ENCODE measurements around the gene NSMF.

Gene NSMF

DNA sequence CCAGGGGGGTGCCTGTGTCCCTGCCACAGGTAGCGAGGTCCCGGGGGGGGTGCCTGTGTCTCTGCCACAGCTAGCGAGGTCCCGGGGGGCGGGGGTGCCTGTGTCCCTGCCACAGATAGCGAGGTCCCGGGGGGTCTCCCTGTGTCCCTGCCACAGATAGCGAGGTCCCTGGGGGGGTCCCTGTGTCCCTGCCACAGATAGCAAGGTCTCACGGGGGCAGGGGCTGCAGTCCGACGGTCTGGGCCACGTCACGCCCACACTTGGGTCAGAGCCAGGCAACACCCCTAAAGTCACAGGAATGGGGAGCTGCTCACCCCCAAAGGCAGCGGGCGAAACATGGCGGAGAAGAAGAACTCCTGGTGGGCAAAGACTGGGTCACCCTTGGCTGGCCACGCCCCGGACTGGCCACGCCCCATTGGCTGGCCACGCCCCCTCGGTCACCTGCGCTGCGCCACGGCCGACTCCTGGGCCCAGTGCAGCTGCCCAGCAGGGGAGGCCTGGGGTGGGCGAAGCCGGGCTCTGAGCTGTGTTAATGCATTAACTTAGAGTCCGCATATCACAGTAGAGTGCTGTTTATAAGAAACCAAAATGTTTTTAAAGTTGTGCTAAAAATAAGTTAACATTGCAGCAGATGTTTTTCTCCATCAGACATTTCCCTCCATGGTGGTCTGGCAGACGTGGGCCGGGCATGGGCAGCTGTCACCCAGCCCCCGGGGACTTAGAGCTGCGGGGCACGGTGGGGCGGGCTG lies 29.0 kb downstream of the NSMF start:
- no peak for DNase-seq (ENCODE audit: low read depth)

DNA sequence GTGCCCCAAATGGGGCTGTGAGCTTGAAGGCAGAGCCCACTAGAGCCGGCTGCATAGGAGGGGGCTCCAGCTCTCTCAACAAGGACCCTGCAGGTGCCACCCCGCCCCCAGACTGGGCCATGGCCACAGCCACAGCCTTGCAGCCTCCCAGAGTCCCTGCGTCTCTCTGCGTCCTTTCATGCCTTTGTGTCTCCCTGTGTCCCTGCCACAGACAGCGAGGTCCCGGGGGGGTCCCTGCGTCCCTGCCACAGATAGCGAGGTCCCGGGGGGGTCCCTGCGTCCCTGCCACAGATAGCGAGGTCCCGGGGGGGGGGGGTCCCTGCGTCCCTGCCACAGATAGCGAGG lies 29.6 kb downstream of the NSMF start:
- DNase-seq (ENCODE audit: low read depth), result no peak

DNA sequence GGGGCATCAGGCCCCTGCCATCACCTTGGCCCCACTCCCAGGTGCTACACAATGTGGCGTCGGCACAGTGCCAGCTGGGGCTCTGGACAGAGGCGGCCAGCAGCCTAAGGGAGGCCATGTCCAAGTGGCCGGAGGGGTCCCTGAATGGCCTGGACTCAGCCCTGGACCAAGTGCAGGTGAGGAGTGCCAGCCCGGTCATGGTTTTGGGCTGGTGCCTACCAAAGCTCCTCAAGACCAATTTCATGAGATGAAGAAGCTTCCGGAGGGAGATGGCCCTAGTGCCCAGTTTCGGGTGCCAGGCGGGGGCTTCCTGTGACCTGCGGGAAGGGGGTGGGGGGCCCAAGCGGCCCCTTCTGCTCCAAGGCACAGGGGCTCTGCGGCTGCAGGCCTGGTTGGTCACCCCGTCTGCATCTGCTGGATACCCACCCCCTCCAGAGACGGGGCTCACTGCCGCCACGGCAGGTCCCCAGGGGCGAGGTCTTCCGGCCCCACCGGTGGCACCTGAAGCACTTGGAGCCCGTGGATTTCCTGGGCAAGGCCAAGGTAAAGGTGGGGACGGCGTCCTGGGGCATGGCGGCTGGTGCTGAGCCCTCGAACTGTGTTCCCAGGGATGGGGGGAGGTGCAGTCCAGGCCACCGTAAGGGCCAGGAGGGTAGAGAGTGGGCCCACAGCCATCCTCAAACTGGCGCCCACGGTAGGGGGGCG lies 30.1 kb downstream of the NSMF start:
- no peak for DNase-seq (ENCODE audit: low read depth)

DNA sequence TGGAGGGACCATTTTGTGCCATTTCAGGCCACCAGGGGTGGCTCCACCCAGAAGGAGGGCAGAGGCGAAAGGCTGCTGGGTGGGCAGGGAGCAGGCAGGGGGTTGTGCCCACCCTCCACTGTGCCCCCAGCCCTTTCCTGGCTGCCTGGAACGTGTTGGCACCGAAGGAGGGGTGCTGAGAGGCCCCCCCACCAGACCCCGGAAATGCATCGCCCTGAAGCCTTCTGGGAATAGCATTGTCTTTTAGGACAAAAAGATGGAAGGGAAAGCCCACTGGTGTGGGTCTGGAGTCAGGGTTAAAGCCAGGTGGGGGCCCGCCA lies 30.9 kb downstream of the NSMF start:
- DNase-seq (ENCODE audit: low read depth), result no peak

DNA sequence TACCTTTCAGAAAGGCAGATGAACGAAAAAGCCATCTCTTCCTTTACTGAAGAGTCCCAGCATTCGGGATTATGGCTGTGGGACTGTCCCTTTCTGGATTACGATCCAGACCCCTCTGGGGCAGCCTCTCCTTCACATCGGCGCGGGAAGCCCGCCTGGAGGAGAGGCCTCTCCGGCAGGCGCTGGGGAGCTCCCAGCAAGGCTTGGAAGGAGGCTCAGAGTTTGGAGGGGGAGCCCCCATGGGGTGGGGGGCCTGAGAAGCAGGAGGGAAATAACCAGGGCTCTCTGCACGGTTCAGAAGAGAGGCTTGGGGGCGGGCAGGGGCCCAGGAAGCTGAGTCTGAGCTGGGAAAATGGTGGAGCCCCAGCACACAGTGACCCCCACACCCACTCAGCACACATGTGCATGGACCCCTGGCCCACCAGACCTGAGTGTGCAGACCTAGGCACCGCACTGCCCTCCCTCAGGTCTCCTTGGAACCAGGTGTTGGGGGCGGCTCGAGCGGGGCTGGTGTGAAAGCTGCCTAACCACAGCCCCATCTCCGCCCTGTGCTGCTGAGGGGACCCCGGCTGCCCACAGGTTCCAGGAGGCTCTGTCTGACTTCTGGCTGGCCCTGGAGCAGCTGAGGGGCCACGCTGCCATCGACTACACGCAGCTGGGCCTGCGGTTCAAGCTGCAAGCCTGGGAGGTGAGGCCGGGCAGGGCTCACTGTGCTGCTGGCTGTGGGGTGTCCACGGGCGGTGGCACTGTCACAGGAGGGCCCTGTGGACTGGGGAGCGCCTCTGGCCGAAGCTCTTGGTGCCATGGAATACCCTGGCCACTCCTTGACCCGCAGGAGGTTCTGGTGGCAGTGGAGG lies 31.5 kb downstream of the NSMF start:
- no peak for DNase-seq (ENCODE audit: low read depth)

DNA sequence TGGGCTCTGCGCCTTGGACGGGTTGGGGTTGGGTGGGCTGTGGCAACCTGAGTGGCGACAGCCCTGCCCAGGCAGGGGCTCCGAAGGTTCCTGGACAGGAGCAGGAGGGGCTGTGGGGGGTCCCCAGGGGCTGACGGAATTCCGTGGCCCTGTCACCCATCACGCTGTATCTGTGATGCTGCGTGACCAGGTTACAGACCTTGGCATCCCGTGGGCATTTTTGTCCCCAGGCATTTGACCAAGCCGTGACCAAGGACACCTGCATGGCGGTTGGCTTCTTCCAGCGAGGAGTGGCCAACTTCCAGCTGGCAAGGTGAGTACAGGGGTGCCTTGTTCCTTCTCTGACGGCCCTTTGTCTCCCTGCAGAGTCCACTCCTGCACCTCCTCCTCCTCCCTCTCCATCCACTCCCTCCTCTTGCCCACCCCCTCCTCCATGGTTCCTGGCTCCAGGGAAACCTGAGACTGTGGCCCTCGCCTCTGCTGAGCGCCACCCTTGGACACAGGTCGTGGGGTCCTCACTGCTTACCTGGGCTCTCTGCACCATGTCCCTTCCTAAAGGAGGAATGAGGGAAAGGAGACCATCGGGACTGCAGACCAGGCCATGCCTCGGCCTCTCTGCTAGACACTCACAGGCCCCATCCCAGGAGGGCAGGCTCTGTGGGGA lies 33.0 kb downstream of the NSMF start:
- no peak for DNase-seq (ENCODE audit: low read depth)

DNA sequence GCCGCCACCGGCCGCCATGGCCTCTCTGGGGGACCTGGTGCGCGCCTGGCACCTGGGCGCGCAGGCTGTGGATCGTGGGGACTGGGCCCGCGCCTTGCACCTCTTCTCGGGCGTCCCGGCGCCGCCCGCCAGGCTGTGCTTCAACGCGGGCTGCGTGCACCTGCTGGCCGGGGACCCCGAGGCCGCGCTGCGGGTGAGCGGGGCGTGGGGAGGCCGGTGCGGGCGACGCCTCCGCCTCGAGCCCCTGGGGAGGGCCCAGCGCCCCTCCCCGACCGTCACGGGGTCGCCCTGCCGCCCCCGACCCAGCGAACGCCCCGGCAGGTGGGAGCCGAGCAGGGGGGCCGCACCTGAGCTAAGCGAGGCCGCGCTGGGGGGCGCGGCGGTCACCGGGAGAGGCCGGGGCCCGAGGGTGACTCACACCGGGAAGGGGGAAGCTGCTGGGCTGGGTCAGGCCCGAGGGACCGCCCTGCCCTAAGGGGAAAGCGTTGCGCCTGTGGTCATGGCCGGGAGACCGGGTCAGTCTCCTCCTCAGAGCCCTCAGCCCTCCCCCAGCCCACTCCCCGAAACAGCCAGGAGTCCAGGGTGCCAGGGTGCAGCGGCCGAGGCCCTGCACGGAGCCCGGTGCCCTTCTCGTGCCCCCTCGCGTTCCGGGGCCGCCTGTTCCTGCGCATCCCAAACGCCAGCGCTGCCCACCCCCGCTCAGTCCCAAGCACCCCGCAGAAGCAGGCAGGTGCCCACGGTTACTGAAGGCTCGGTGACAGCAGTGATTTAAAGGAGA lies 35.4 kb downstream of the NSMF start:
- no peak for DNase-seq (ENCODE audit: low read depth)

DNA sequence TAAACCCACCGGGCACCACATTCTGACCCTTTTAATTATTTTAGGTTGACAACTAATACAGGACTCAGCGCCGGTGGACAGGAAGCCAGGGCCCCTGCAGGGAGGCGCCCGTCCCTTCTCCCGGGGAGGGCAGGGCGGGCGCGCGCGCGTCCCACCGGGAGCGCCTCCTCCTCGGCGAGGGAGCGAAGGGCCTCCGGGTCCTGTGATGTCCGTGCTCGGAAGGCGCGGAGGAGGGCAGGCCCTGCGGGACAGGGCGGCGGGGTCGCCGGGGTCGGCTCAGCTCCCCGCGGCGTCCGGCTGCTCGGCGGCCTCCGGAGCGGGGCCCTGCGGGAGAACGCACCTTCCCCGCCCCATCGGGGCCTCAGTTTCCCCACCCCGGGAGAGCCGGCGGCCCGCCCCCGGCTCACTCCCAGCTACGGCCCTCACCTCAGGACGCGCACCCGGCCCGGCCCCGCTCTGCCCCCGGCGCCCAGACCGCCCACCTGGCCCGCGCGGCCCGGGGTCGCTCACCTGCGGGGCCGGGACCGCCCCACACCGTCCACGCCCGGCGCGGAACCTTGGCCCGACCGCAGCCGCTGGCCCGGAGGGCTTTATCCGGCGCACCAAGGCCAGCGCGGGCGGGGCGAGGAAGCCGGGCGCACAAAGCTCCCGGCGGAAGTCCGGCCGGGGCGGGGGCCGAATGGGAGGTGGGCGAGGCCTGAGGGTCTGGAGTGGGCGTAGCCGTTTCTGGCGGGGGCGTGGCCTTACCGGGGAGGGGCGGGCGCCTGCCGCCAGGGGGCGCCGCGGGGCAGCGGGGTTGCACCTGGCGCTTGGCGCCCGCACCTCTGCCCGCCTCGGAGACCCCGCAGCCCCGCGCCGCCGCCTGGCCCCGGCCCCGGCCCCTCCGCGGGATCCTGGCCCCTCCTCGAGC lies 36.3 kb downstream of the NSMF start, which contains the start of the genes EXD3 and NOXA1:
EXD3 (minus strand) TSS at position 559 of the 910 bp plus-strand sequence. CDS start 27,805 bp downstream, outside the sequence.
NOXA1 (plus strand) TSS at position 790 of the 910 bp plus-strand sequence. CDS start 137 bp downstream, outside the sequence.
- no peak for DNase-seq (ENCODE audit: low read depth)

DNA sequence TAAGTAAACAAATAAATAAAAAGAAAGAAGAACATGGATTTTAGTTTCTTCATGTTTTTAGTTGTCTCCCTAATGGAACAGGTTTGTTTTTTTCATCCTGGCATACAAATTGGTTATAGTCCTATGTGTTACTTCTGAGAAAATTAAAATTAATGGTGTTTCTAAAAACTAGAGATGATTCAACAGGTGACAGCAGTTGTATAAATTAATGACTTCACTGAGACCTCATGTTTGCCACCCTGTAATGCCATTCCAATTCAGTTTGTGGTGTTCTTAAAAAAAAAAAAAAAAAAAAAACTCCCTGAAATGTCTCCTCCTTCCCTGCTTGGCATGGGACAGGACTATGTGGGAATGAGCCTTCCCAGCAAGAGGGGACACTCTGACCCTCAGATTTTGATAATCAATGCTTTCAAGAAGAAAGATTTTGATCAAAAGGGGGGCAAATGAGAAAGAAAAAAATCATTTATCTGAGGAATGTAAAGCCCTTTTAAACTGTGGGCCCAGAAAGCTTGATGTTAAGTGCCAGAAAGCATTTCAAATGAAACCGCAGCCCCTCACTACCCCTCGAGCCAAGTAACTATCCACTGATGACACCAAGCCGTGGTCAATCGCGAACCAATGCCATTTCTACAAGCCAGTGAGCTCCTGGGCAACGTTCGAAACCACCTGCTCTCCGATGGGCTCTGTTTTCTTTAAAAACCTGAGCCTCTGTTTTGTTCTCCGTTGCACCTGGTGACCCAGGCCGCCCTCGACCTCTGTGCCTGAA lies 37.1 kb downstream of the NSMF start:
- no peak for DNase-seq (ENCODE audit: low read depth)

DNA sequence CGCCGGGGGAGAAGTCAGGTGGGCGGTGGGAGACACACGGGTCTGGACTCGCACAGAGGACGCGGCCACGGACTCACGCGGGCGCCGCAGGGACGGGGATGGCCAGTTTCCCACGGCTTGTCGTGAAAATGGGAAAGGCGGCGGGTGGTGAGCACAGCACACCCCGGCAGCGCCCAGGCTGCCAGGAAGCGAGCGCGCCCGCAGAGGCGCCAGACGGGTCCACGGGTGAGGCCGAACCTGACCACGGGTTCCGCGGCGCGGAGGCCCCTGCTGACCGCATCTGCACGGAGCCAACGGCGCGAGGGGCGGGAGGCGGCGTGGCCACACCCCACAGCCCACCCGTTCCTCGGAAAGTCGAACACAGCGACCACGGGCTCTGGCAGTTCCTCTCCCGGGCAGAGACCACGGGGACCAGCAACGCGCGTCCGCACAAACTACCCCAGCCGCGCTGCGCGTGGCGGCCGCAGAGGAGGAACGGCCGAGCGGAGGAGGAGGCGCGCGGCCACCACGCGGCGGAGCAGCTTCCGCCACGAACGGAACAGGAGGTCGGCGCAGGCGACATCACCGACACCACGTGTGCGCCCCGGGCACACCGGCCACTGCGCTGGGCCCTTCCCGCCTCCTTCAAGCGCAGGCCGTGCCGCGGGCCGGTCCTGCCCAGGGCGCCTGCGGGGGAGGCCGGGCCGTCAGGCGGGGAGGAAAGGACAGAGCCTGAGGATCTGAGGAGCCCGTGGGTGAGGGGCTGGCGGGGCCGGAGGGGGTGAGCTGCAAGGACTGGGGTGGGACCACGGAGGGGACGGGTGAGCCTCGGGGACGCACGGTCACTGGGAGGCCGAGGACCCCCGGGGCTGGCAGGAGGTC lies 41.7 kb downstream of the NSMF start:
- no peak for DNase-seq (ENCODE audit: low read depth)

DNA sequence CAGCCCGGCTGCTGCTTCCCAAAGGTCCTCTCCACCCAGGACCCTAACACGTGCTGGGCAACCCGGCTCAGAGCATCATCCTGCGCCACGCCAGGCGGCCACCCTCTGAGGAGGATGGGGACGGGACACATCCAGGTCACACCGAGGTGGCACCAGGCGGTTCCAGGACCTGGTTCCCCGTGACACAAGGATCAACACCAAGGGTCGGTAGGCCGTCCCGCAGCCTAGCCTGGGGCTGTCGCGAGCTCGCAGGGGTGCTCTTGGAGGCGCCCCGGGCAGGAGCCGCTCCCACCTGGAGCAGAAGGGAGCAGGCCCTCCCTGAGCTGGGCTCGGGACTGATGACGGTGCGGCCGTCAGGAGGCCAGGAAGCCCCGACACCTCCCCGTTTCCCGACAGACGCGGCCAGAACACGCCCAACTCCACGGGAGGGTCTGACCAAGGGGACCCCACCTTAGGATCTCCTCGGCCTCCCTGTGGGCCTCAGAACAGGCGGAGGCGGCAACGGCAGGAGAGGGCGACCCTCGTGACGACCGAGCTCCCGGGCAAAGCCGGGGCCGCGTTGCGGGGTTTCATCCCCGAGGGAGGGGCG lies 42.5 kb downstream of the NSMF start:
- no peak for DNase-seq (ENCODE audit: low read depth)

DNA sequence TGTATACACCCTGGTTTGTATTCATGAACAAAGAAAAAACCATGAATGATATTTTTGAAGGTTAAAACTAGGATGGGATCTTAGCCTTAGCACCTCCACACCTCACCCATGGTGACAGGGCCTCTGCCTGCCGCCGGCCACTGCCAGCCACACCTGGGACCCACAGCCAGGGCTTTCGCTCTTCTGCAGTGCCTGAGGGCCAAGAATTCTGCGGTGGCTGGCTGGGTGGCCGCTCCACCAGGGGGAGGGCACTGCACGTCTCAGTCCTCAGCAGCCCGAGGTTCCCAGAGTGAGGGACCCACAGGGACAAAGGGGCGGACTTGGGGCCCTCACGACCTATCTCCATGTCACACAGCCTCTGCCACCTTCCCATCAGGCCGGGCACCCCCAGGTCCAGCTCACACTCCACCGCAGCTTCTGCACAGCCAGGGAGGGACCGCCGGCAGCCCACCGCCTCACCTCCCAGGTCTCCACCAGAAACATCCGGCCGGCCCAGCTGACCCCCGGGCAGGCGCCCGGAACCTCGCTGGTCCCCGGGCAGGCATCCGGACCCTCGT lies 43.0 kb downstream of the NSMF start:
- DNase-seq (ENCODE audit: low read depth), result no peak

DNA sequence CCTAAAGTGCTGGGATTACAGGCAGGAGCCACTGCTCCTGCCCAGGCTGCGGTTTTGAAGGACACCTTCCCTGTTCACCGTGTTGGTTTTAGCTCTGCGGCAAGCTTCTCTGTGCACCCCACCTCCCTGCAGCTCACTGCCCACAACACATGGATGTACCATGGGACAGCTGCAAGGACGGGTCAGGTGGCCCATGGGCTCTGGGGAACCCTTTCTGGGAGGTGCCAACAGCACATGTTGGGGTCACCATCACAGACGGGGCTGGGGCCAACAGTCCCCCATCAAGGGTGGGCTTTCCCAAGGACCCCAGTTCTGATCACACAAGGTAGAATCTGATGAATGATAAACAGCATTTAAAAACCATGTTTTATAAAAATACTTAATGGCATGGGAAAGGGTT lies 43.7 kb downstream of the NSMF start:
- no peak for DNase-seq (ENCODE audit: low read depth)

DNA sequence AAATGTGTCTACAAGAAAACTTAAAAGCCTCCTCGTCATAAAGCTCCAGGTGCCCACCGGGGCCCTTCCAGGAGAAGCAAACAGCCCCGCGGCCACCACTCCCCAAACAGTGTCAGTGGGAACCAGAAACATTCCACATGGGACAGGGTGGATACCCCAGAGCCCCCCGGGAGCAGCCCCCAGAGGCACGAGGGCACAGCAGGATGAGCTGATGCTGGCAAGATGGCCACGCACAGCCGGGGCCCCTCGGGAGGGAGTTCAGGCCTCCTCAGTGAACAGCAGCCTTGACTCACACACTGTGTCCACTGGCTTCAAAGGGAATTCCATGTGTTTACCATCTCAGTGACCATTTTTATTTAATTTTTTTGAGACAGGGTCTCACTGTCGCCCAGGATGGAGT lies 46.7 kb downstream of the NSMF start:
- DNase-seq (ENCODE audit: low read depth), result no peak

DNA sequence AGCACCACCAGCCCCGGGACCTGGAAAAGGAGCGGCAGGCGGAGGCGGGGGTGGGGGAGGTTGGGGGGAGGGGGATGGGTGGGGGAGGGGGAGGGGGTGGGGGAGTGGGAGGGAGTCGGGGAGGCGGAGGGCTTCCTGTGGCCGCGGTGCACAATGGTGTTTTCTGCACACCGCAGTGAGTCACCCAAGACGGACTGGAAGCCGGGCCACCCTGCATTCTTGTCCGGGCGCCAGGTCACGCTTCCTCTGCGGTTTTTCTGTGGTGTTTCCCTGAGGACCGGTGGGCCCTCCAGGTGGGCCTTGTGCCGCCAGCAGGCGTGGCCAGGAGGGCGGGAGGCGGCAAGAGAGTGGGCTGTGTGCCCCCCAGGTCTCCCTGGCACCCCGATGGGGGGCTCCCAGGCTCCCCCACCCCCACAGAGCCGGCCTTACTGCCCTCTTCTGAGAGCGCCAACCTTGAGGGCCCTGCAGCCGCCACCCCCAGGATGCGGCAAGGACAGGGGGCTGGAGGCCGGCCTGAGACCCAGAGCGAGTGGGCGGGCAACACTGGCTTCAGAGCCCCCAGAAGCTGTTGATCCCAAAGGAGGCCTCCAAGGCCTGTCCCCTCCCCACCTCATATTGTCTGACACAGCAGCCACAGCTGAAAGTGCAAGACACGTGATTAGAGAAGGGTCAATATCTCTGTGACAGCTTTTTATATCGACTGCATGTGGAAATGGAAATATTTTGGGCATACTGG lies 47.3 kb downstream of the NSMF start:
- no peak for DNase-seq (ENCODE audit: low read depth)

DNA sequence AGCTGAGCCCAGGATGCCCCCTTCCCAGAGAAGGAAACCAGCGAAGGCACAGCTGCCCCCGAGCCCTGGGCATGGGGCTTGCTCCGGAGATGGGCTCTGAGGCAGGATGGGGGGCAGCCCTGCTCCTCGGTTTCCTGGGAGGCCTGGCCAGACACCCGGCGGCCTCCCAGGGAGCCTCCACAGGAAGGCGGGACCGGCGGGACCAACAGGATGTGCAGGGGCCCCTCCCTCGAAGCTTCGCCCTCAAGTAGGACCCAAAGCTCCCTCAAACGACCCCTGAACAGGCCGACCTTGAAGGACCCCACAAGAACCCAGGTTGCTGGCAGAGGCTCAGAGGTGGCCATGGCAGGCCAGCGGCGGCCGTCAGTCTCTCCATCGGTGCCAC lies 47.9 kb downstream of the NSMF start:
- DNase-seq (ENCODE audit: low read depth), result no peak

DNA sequence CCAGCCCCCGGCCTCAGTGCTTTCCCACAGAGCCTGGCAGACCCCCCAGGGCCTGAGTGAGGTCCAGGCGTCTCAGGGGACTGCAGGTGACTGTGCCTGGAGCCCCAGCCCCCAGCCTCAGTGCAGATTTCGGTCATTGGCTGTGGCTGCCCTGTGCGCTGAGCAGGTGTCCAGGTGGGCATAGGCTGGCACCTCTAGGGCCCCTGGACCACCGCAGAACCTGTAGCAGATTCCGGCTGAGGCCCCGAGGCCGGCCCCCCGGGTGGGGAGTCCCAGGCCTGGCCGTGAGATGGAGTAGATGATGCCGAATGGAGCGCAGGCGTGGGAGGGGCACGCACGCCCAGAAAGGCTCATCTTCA lies 48.3 kb downstream of the NSMF start:
- DNase-seq (ENCODE audit: low read depth), result no peak
